Vagina (tissue), 2 donors: ENCODE data around the gene LGALS4. TPM values are rescaled to one million over a fixed set of nuclear protein-coding genes. Genes with fewer than 3 reads are reported as not detected.
"Not testable (repeated sequence)": the region's sequence is repeated elsewhere in the genome, so short reads cannot be mapped to it uniquely, and the experiment has no call there.

ENCODE experiments used
- DNase-seq, 2 donors: peaks; one replicate each; pipeline ENCODE4 v3.0.0-alpha.2; 2017; ENCODE audit errors: extremely low spot score in 2 of 2
- H3K27ac ChIP-seq: fragments of 200-600 bp; sonication (generic); one replicate; pipeline ENCODE4 v1.5.1; 2019
- H3K27me3 ChIP-seq: fragments of 200-600 bp; sonication (generic); one replicate; pipeline ENCODE4 v1.5.1; 2019
- H3K36me3 ChIP-seq, 2 donors: fragments of 200-600 bp; sonication (generic); one replicate each; pipeline ENCODE4 v1.5.1; 2017 to 2019
- H3K4me1 ChIP-seq: fragments of 200-600 bp; sonication (generic); one replicate; pipeline ENCODE4 v1.5.1; 2019
- H3K4me3 ChIP-seq, 2 donors: fragments of 200-600 bp; sonication (generic); 1 replicate in 1 of 2; 2 replicates in 1 of 2; pipeline ENCODE4 v1.5.1; 2016 to 2019
- H3K9me3 ChIP-seq: fragments of 200-600 bp; sonication (generic); one replicate; pipeline ENCODE4 v1.5.1; 2019
- POLR2A ChIP-seq, 2 donors: fragments of 450-650 bp; IDR thresholded peaks; one replicate each; pipeline ENCODE4 v1.6.1; 2017; ENCODE audit warnings: antibody characterized with exemption in 2 of 2, mild to moderate bottlenecking in 2 of 2, moderate library complexity in 2 of 2
- POLR2AphosphoS5 ChIP-seq, 2 donors: sonication (generic); formaldehyde crosslinking; IDR thresholded peaks; one replicate each; pipeline ENCODE4 v1.9.0; 2017; ENCODE audit warnings: antibody characterized with exemption in 2 of 2, mild to moderate bottlenecking in 2 of 2, low read depth in 1 of 2; ENCODE audit not compliant: insufficient read depth in 1 of 2
- intact Hi-C: fragments of 100-400 bp; cut with DNase I; formaldehyde crosslinking; loops from one replicate; pipeline ENCODE4 v1.15.1; 2023
- small RNA-seq: library from RNA; depleted of rRNA; stranded (forward); fragments of <200 nt; gene quantifications from one replicate; pipeline ENCODE3, GENCODE V24; 2016
- total RNA-seq: library from RNA; depleted of rRNA; stranded (reverse); fragments of >200 nt; gene quantifications from one replicate; pipeline ENCODE4 v1.2.3, GENCODE V29; 2016
- TF ChIP-seq, protein P1 (sequence below), 3 experiments: fragments of 450-650 bp in 2 of 3; fragments of 200-600 bp in 1 of 3; sonication (generic) in 1 of 3; IDR thresholded peaks; one replicate each; pipeline ENCODE4 v1.5.1; 2017 to 2019; ENCODE audit warnings: antibody characterized with exemption in 3 of 3, mild to moderate bottlenecking in 2 of 3, moderate library complexity in 2 of 3

The LGALS4 gene
- total RNA-seq, 1 donor from 2014 or later, result not detected

DNA sequence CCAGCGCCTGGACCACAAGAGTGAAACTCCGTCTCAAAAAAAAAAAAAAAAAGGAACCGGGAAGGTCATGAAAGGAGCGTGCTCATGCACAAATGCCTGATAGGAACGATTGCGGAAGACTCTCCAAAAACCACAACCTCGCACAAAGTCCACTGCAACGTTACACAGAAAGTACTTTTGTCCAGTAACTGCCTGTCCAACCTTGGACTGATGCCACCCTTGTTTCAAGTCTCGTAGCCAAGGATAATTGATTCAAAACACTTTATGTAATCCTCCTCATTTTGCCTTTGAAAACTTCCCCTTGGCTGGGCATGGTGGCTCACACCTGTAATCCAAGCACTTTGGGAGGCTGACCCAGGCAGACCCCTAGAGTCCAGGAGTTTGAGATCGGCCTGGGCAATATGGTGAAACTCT, 53.1 kb downstream of the LGALS4 start:
- Histone ChIP-seq H3K27ac (no peak overlapping the region), H3K9me3 (no peaks in the 10 kb centered on the region), H3K4me1 (no peaks in the 10 kb centered on the region), H3K4me3 (no peak overlapping the region), H3K36me3 (no peaks in the 10 kb centered on the region), H3K27me3 (no peaks in the 10 kb centered on the region)
- TF ChIP-seq POLR2A (IDR thresholded peaks at IDR 0.05), result no peak
- TF ChIP-seq, protein P1, sequence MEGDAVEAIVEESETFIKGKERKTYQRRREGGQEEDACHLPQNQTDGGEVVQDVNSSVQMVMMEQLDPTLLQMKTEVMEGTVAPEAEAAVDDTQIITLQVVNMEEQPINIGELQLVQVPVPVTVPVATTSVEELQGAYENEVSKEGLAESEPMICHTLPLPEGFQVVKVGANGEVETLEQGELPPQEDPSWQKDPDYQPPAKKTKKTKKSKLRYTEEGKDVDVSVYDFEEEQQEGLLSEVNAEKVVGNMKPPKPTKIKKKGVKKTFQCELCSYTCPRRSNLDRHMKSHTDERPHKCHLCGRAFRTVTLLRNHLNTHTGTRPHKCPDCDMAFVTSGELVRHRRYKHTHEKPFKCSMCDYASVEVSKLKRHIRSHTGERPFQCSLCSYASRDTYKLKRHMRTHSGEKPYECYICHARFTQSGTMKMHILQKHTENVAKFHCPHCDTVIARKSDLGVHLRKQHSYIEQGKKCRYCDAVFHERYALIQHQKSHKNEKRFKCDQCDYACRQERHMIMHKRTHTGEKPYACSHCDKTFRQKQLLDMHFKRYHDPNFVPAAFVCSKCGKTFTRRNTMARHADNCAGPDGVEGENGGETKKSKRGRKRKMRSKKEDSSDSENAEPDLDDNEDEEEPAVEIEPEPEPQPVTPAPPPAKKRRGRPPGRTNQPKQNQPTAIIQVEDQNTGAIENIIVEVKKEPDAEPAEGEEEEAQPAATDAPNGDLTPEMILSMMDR (IDR thresholded peaks at IDR 0.05), result no peak
- no peak for TF ChIP-seq POLR2AphosphoS5 (IDR thresholded peaks at IDR 0.05; ENCODE audit: insufficient read depth in 1 of 2, low read depth in 1 of 2)
- intact Hi-C loops, result no loop called here
- DNase-seq, result no peak

DNA sequence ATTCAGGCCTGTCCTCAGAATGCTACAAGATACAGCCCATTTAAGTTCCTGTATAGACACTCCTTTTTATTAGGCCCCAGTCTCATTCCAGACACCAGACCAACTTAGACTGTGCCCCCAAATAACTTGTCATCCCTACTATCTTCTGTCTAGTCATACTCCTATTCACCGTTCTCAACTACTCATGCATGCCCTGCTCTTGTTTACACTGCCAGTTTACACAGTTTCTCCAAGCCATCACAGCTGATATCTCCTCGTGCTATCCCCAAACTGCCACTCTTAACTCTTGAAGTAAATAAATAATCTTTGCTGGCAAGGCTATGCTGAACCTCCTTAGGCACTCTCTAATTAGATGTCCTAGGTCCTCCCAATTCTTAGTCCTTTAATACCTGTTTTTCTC, 58.5 kb downstream of the LGALS4 start:
- H3K27me3 ChIP-seq, H3K36me3 ChIP-seq, H3K9me3 ChIP-seq, DNase-seq, intact Hi-C loops, H3K27ac ChIP-seq, H3K4me1 ChIP-seq, H3K4me3 ChIP-seq: not testable (repeated sequence)

DNA sequence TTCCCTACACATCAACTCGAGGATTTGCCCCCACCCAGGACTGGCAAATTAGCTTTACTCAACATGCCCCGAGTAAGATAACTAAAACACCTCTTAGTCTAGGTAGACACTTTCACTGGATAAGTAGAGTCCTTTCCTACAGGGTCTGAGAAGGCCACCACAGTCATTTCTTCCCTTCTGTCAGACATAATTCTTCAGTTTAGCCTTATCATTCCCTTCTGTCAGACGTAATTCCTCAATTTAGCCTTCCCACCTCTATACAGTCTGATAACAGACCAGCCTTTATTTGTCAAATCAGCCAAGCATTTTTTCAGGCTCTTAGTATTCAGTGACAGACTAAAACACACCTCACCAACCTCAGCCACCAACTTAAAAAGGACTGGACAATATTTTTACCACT, 59.0 kb downstream of the LGALS4 start:
- DNase-seq, H3K4me3 ChIP-seq, H3K27ac ChIP-seq, H3K4me1 ChIP-seq, H3K27me3 ChIP-seq, H3K36me3 ChIP-seq, H3K9me3 ChIP-seq, intact Hi-C loops: not testable (repeated sequence)

Small RNA genes lying within 50 kb of the gene (small RNA-seq; reads per million reads assigned to genes)
- gene RNU6-140P, result not detected

Other genes with a start within 250 kb of the LGALS4 start
- gene MAP4K1, start 195.0 kb downstream of the LGALS4 start, total RNA-seq, result 47.9 TPM
- 349 TPM for gene EIF3K, start 193.8 kb downstream of the LGALS4 start, total RNA-seq
- 513 TPM for gene ACTN4, start 165.3 kb downstream of the LGALS4 start, total RNA-seq
- gene CAPN12, start 68.5 kb downstream of the LGALS4 start, total RNA-seq, result 9.6 TPM
- 269 TPM for gene LGALS7, start 39.4 kb downstream of the LGALS4 start, total RNA-seq
- gene LGALS7B, start 23.7 kb downstream of the LGALS4 start, total RNA-seq, result 760 TPM
- gene ECH1, start 18.8 kb upstream of the LGALS4 start, total RNA-seq, result 158 TPM
- 190 TPM for gene HNRNPL, start 37.0 kb upstream of the LGALS4 start, total RNA-seq
- 7.4 TPM for gene RINL, start 65.3 kb upstream of the LGALS4 start, total RNA-seq
- gene SIRT2, start 86.7 kb upstream of the LGALS4 start, total RNA-seq, result 51.6 TPM
- 16.7 TPM for gene NFKBIB, start 87.0 kb upstream of the LGALS4 start, total RNA-seq
- not detected for gene CCER2, start 99.2 kb upstream of the LGALS4 start, total RNA-seq
- gene SARS2, start 117.8 kb upstream of the LGALS4 start, total RNA-seq, result 26.3 TPM
- 44.7 TPM for gene MRPS12, start 118.0 kb upstream of the LGALS4 start, total RNA-seq
- 44.0 TPM for gene FBXO17, start 162.8 kb upstream of the LGALS4 start, total RNA-seq
- gene FBXO27, start 219.6 kb upstream of the LGALS4 start, total RNA-seq, result 3.7 TPM